HG03432 (cell line): Measurements from ENCODE around the gene FBF1.

Experiments used
- ATAC-seq: cut with Tn5 transposase; IDR thresholded peaks from one replicate; pipeline ENCODE4 v1.9.1; 2021; ENCODE audit warnings: mild to moderate bottlenecking, moderate library complexity; ENCODE audit not compliant: unreplicated experiment

FBF1 gene

GRCh38 chr17:75959051-75959838 lies 18.4 kb upstream of the FBF1 start:
- ATAC-seq = no peak

DNA sequence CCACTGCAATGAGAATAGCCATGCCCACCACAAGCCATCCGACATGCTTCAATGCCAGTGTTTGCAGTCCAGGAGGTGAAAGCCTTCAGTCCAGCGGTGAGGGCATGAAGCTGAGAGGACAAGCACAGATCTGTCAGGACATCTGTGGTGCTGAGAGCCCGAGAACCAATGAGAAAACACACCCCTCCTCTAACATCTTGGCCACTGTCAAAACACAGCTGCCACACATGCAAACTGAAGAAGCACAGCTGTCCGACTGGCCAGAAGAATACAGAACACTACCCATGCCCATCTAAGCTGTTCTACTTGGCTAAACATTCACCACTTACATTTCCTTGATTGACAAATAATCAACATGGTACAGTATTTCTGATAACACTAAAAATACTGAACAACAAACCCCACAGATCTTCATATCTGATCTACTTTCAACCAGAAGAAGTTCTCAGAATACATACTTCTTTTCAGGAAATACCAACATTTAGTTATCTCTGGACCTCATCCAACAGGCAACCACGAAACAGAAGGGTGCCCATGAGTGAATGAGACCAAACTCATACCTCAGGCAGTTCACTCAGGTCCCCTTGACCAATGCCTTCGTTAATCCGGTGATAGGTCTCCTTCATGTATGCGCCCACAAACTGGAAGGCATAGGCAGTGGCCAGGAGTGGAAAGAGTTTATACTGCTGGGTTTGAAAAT lies 10.2 kb upstream of the FBF1 start:
- ATAC-seq = no peak

DNA sequence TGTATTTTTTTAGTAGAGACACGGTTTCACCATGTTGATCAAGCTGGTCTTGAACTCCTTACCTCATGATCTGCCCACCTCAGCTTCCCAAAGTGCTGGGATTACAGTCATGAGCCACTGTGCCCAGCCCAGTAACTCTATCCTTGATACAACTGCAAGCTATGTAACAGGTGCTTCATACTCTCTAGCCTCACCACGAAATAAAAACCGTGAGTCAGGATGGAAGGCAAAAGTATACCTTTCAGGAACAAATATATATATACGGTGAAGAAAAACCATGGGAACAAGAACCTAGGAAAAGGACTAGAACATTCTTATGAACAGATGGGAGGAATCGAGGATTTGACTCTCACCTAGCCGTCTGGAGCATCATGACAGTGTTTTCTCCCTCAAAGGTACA lies 9.6 kb upstream of the FBF1 start:
- ATAC-seq = no peak

- ATAC-seq = no peak
These were observed 4.4 kb upstream of the FBF1 start for GRCh38 chr17:75945211-75945610.

- ATAC-seq = no peak
These were observed 2.6 kb upstream of the FBF1 start for GRCh38 chr17:75943491-75943890.

- ATAC-seq = no peak
These were observed 1.6 kb upstream of the FBF1 start for GRCh38 chr17:75942473-75942872.

DNA sequence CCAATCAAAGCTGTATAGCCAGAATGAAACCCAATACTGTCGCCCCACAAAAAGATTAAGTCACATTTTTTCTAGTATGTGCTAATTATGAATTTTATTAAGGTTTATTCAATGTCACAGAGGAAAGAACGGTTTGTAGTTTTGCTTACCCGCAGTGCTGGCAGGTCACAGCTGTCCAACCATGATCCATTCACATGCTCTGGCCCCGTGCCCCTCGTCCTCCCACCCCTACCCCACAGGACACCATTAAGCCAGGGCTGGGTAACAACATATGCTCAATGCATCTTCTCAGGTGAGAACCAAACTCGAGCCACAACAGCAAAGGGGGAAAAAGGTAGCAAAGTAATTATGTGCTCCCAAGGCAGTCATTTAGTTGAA lies 589 bp upstream of the FBF1 start:
- no peak for ATAC-seq

GRCh38 chr17:75937652-75938051 lies 3.2 kb downstream of the FBF1 start:
- no peak for ATAC-seq

DNA sequence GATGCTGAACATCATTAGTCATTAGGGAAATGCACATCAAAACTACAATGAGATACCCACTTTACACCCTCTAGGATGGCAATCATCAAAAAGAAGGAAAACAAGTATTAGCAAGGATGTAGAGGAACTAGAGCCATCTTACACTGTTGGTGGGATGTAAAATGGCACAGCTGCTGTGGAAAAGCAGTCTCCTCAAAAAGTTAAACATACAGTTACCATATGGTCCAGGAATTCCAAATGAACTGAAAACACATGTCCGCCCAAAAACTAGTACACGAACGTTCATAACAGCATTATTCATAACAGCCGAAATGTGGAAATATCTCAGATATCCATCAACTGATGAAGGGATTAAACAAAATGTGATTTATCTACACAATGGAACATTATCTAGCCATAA lies 7.0 kb downstream of the FBF1 start:
- no peak for ATAC-seq

- no peak for ATAC-seq
These were observed 8.0 kb downstream of the FBF1 start for GRCh38 chr17:75932852-75933251.

DNA sequence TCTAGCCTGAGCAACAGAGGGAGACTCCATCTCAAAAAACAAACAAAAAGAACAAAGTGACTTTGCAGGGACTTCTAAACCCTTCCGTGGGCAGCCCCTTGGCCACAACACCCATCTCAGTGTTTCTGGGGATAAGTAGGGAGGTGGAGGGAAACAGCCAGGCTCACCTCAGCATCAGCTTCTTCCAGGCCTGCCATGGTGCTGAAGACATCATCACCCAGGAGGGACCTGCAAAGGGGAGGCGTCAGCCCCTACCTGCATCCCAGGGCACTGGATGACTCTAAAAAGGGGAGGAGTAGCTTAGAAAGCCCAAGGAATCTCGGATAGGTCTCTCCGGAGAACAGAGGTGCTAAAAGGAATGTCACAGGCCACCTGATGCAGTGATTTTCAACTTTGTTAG lies 9.8 kb downstream of the FBF1 start:
- ATAC-seq = no peak

DNA sequence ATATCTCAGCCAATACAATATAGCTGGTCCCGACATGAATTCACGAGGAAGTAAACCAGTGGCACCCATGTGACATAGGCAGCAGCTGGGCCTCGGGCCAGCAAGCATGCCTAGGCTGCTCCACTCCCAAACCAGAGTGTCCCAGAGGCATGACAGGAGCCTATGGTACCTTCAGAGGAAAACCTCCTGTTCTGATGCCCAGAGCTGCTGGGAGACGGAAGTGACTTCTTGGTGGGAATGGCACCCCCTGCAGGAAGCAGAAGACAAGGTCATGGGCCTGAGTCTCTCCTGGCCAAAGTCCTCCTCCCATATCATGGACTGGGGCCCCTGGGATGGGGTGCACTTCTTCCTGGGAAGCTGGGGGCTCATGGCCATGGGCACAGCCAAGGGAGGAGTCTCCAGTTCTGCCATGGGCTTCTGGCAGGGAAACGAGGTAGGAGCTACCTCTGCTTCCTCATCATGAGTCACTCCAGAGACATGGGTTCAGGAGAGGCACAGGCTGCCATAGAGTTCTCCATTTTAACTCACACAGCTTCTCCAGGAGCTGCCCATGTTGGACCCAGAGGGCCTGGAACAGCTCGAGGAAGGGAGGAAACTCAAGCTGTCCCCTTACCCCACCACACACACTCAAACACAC lies 13.4 kb downstream of the FBF1 start:
- ATAC-seq = no peak

GRCh38 chr17:75926456-75926855 lies 14.4 kb downstream of the FBF1 start:
- no peak for ATAC-seq

DNA sequence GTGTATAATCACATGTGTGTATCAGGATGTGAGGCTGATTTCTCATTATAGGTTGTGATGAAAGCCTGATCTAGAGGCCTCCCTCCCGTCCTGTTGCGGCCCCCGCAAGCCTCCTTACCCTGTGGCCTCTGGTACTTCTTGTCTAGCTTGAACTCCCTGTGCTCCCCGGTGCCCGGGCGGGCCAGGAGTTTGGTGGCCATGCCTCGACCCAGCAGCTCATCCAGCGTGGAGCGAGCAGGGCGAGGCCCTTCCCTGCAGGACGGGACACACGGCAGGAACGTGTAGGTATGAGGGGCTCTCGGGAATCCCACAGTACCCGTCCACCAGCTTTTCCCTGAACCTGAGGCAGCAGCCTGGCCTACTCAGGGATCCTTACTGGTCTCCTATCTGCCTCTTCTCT lies 14.9 kb downstream of the FBF1 start:
- no peak for ATAC-seq

DNA sequence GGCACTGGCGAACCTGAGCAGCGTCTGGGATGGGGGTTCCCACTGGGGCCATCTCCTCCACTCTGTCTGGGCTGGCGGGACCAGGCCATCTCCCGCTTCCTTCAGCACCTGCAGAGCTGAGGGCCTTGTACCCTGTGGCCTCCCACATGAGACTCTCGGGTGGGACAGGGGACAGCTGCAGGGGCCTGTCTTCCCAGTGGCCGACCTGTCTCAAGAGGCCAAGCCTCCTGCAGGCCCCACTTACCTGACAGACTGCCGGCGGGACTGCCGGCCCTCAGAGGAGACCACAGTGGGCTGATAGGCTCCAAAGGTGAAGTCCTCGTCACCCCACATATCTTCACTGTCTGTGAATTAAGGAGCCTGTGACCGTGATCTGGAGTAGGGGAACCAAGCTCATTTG lies 15.7 kb downstream of the FBF1 start:
- ATAC-seq = no peak

- no peak for ATAC-seq
These were observed 17.6 kb downstream of the FBF1 start for GRCh38 chr17:75922963-75923874.

GRCh38 chr17:75922173-75922961 lies 18.5 kb downstream of the FBF1 start:
- ATAC-seq = no peak

DNA sequence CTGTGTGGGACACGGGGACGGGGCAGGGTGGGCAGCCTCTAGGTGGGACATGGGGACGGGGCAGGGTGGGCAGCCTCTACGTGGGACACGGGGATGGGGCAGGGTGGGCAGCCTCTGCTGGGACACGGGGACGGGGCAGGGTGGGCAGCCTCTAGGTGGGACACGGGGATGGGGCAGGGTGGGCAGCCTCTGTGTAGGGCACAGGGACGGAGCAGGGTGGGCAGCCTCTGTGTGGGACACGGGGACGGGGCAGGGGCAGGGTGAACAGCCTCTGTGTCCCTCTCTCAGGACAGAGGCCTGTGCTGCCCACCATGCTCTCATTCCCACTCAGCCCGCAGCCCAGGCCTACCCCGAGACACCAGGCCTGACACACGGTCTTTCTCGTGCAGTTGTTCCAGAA lies 19.2 kb downstream of the FBF1 start:
- no peak for ATAC-seq

GRCh38 chr17:75920045-75920560 lies 20.7 kb downstream of the FBF1 start:
- ATAC-seq = no peak

DNA sequence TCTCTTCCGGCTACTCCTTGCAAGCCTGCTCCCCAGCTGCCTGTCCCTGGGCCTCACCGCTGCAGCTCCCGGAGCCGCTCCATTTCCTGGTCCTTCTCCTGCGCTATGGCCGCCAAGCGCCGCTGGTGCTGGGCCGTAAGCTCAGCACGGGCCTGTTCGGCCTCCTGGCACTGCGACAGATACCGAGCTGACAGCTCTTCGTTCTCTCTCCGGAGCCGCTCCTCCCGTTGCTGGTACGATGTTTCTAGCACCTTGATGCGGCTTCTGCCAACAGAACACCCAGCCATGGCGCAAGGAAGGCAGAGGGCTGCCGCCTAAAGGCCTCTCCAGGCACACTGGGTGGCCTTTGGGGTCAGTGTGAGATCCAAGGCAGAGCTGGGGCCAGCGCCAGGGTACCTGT lies 21.2 kb downstream of the FBF1 start:
- no peak for ATAC-seq
